ENCODE results near the gene MTG1.
"Not testable (repeated sequence)": the region's sequence is repeated elsewhere in the genome, so short reads cannot be mapped to it uniquely, and the experiment has no call there.

The MTG1 gene

DNA sequence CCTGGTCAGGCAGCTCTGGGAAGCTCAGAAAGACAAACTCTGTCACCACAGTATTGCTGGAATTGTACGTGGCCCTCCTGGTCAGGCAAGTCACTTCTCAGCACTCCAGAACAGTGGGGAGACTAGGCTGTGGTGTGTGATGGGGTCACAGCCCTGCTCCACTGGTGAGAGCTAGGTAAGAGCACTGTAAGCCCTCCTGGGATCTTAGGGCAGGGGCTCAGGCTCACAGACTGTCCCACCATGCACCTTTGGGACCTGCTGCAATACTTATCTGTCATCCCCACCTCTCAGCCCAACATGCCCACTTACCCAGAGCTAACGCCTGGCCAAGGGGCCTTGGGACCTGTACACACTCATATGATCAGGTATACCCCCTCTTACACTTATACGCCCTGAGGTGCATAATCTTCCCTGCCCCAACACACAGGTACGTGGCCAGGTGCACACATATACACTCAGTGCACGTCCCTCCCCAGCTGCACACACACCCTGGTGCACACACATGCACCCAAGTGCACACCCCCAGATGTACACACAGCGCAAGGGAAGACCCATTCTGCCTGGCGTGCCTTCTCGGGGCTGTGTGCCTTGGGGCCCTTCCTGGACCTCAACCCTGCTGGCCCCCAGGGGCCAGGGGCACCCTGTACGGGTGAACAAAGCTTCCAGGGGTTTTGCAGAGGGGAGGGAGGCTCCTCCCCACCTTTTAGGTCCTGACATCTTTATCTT is 38.1 kb downstream of the MTG1 start:
- DNase-seq: not testable (repeated sequence)

DNA sequence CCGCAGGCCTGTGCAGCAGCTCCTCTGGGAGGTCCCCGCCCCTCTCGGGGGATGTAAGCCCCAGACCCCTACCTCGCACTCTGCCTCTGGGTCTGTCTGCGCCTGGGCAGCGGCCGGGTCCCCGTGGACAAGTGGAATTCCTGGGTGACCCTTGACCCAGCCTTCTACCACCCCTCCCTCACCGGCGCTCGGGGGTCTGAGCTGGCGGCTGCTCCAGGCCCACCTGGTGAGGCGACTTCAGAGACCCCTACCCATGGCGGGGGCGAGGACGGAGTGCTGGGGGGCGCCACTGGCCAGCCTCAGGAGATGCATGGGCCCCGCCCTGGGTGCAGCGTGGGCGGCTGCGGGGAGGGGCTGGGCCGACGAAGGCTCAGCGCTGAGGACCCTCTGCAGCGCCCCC is 38.8 kb downstream of the MTG1 start:
- DNase-seq: not testable (repeated sequence)

DNA sequence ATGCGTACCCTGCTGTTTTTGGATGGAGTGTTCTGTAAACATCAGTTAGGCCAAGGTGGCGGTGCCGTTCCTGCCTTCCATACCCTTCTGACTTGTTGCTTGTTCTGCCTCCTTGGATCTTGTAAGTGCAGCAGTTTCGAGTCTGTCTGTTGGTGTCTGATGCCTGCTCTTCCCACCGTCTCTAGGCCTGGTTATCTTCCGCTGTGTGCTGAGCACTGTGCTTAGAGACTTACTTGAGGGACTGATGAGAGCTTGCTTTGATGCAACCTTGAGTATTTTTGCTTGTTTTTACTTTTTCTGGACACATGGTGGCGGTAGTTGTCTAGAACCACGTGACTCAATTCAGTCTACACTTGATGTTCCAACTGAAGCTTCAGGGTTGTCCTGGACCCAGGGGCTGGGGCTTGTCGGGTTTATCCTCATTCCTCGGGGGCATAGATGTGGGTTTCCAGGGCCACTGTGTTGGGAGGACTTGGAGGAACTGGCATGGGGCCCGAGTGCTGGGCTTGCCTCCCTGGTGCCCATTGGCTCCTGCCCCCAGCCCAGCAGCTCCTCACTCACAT is 44.8 kb downstream of the MTG1 start:
- no peak for DNase-seq

DNA sequence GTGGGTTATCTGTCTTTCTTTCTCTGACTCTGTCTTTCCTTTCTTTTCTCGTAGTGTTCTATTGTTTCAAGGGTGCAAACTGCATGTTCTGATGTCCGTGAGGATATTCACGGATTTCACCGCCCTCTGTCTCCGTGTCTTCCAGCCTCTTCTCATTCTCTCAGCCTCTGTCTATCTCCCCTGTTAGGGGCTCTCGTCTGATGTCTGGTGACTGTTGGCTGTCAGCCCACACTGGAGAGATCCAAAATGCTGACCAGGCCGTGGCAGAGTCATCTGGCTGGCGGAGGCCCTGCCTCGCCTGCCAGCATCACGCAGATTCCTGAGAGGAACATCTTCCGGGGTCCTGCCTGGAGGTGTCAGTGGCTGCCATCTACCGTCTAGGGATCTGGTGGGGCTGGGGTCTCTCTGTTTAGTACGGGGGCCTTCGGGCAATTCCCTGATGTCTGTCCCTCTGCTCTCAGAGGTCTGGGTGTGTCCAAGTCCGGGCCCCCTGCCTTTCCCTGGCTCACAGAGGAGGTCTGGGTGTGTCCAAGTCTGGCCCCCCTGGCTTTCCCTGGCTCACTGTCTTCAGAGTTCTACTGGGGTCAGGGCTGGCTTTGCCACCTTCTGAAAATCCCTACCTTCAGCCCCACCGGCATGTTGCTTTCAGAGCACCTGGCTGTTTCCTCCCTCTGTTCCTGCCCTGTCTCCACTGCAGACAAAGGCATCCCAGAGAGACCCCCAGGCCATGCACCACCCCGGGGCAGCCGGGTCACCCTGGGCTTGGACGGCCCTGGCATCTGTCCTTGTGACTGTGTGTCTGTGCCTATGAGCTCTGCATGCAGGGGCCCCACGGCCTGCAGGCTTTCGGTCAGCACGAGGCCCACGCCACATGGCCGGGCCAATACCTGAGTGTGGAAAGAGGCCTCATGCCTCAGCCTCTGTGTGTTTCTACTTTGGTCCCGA is 45.8 kb downstream of the MTG1 start:
- DNase-seq: no peak

DNA sequence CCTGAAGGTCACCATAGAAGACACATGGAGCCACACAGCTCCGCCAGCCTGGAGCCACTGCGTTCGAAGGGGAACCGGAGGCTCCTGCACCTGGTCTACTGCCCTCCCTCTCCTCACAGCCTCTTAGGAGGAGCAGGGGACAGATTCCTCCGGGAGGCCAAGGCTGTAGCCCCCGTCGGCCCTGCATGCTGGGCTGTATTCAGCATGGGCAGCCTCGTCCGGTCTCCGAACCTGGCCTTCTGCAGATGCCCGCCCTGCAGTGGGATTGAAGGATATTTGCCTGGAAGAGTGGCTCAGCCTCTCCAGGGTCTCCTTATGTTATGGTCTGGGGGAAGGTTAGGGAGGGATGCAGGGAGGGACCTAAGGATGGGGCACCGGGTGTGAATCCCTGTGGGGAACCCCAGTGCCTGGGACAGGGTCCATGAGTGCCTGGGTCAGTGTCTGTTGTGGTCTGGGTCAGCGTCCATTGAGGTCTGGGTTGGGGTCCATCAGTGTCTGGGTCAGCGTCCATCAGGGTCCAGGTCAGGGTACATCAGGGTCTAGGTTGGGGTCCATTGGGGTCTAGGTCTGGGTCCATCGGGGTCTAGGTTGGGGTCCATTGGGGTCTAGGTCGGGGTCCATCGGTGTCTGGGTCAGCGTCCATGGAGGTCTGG is 46.8 kb downstream of the MTG1 start:
- DNase-seq: no peak

DNA sequence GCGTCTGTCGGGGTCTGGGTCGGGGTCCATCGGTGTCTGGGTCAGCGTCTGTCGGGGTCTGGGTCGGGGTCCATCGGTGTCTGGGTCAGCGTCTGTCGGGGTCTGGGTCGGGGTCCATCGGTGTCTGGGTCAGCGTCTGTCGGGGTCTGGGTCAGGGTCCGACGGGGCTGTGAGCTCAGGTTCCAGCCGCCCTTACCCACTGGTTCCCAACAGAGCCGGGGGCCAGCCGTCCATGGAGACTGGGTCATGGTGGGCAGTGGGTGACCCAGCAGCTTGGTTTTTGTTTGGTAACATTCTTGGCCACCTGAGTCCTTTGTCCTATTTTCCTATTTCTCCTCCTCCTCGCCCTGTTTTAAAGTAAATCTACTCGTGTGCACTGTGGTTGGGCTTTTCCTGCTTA is 47.4 kb downstream of the MTG1 start:
- DNase-seq: not testable (repeated sequence)

DNA sequence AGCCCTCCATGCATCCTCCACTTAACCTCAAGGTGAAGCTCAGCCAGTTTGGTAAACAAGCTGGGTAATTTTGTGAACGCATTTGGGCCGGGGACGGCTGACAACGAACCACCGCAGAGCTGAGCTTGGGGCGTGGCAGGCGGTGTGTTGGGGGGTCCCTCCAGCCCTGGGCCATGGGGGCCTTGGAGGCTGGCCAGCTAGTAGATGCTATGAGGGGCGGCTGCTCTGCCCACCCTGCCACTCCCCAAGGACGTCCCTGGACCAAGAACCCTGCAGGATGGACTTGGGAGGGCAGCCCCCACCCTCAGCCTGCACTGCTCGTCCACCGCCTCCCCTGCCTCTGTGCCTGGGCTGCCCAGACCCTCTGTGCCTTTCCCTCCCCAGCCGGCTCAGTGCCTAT is 47.8 kb downstream of the MTG1 start:
- DNase-seq: no peak

DNA sequence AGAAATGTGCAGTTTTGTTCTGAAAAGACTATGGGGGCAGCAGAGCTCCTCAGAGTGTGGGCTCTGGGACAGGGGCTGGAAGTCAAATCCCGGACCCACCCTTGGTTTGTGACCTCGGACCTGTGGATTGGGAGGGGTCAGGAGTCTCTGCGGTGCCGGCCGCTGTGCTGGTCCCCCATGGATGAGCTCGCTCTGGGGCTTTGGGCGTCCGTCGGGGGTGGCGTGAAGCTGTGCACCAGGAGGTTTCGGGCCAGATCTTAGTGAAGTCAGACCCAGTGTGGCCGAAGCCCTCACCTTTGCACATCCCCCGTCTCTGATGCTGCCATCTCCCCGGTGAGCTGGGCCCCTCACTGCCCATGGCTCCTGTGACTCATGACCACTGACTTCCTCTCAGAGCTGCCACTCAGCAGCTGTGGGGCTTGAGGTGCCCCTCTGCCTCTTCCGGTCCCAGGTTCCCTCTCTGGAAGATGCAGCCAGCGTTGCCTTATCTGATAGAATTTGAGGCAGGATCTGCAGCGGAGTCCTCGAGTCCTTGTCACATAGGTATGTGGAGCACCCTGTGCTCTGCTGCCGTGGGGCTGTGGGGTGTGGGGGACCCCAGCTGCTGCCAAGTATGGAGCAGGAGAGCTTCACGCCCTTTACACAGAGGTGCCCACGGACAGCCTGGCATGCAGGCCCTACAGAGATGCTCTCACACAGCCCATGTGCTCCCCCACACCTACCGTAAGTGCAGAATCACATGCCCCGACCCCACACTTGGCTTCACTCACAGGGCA is 48.4 kb downstream of the MTG1 start:
- DNase-seq: no peak

DNA sequence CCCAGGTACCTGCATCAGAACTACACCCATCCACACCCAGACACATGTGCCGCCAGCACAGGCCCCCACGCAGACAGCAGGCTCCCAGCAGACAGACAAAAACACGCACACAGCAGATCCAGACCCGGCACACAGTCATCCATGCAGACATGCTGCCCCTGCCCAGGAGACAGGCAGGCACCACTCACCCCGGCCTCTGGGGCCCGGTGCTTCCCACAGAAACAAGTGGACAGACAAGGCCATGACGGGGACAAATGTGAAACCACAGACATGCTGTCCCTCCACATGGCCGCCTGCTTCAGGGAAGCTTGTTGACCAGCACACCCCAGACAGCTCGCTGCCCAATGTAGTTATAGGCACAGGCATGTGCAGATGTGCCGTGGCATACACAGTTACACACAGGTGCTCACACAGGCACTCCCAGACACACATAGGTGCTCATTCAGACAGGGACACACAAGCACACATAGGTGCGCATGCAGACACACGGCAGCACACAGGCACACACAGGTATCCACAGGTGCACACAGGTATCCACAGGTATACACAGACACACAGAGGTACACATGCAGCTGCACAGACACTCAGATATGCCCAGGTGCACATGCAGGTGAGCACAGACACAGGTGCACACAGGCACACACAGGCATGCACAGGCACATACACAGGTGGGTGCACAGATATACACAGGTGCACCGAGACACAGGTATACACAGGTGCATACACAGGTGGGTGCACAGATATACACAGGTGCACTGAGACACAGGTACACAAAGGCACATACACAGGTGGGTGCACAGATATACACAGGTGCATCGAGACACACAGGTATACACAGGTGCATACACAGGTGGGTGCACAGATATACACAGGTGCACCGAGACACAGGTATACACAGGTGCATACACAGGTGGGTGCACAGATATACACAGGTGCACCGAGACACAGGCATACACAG is 49.3 kb downstream of the MTG1 start:
- DNase-seq: no peak

DNA sequence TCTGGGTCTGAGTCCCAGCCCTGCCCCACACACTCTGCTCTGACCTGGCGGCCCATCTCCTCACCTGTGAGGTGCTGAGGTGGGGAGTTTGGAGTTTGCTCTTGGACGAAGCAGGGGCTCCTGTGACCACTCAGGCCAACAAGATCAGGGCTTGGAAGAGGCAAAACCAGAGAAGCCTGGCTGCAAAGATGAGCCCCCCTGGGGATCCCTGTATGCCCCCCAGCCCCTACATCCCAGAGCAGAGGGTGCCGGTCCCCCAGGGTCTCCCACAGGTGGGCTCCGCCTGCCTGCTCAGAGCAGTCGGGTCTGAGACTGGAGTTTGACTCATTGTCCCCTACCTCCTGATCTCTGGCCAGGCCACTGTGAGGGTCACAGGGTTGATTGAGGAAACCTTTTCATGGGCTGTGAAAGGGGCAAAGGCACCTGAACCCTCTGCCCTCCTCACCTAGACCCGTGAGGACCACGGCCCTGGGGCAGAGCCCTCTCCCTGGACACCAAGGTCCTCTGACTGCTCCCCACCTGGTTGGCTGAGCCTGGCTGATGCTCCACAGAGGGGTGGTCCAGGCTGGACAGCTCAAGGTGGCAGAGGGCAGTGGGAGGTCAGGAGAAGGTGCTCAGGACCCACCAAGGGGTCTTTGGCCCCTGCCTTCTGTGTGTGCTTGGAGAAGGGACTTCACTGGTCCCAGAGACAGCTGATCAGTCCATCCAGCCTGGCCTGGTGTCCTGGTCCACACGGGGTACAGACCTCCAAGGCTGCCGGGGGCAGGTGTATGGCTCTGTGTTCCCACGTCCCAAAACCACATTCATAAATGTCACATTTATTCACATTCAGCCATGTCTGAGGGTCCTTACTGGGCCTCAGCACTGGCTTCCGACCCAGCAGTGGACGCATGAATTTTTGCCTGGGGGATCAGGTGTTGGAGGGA is 50.6 kb downstream of the MTG1 start:
- DNase-seq: no peak

DNA sequence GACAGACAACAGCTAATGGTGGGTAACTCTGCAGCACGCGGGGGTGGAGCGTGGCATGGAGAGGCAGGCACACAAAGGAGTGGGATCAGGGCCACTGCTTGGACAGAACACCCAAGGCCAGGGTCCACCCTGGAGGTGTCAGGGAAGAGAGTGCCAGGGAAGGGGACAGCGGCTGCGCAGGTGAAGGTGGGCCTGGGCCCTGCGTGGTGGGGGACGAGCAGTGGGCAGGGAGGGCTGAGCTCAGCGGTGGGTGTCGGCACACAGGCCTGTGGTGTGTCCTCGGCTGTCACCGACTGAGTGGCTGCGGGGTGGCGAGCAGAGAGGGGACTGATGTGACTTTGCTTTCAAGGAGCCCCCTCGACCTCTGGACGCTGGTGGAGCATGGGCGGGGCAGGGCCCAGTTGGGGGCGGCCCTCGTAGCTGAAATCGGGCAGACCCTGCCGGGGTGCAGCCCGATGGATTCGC is 51.3 kb downstream of the MTG1 start:
- DNase-seq: no peak

DNA sequence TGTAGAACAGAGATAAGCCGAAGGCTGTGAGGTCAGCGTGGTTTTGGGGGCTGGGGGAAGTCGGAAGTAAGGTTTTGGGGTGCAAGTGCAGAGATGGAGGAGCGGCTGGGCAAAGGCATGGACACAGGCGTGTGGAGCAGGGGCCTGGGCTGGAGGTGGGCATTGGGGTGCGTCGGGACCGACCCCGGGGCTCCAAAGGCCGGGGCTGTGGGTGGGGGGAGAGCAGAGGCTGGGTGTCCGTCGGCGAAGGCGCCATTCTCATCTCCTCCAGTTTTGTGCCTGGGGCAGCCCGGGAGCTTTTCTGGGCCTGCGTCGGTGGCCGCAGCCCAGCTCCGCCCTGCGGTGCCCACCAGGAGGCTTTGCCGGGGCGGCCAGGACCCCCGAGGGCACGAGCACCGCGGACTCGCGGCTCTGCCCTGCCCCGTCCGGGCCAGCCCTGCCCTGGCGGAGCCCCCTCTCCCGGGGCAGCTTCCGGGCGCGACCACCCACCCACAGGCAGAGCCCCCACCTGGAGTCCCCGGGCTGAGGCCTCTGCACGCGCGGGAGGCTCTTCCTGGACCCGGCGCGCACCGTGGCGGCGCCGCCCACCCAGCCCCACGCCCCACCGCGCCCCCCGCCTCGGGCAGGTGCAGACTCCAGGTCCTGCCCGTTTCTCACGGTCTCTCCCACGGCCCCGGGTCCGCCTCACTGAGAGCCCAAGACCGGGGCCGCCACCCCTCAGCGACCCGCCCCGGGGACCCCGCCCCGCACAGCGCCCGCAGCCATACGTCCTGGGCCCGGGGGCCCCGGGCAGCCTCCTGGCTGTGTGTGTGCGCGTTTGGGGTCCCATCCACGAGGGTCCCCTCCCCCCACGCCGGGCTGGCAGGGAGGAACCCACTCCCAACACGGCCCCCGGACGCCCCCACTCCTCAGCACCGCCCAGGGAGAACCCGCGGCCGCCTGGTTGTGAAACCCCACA is 52.1 kb downstream of the MTG1 start:
- no peak for DNase-seq

DNA sequence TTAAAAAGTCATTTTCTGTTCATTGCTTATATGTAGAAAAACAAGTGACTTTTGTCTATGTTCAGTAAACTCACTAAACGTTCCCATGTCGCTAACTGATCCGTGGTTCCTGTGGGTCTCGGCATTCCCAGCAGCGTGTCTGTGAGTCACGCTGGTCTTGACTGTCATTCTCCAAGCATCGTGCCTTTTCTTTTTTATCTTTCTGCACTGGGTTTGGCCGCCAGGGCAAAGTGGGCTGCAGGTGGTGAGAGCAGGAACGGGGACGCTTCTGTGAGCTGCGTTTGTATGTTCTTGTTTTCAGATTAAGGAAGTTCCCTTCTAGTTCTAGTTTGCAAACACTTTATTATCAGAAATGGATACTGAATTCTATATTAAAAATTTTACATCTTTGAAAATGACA is 53.0 kb downstream of the MTG1 start:
- DNase-seq: no peak

DNA sequence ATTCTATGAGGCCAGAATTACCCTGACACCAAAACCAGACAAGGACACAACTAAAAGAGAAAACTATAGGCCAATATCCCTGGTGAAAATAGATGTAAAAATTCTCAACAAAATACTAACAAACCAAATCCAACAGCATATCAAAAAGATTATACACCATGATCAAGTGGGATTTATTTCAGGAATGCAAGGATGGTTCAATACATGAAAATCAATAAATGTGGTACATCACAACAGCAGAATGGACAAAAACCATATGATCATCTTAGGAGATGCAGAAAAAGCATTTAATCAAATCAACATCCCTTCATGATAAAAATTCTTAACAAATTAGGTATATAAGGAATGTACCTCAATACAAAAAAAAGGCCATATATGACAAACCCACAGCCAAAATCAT is 54.2 kb downstream of the MTG1 start:
- no peak for DNase-seq

DNA sequence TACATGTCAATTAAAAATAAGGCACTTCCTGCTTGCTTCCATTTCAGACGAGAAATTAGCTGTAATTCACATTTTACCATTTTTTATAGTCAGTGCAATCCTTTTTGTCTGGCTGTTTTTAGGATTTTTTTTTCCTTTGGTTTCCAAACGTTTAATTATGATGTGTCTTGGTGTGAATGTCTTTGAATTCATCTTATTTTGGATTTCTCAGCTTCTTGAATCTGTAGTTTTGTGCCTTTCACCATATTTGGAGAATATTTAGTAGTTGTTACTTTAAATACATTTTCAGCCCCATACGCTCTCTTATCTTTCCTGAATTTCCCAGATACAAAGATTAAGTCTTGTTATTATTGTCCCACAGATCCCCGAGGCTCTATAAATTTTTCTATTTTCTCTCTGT is 57.4 kb downstream of the MTG1 start:
- DNase-seq: no peak

DNA sequence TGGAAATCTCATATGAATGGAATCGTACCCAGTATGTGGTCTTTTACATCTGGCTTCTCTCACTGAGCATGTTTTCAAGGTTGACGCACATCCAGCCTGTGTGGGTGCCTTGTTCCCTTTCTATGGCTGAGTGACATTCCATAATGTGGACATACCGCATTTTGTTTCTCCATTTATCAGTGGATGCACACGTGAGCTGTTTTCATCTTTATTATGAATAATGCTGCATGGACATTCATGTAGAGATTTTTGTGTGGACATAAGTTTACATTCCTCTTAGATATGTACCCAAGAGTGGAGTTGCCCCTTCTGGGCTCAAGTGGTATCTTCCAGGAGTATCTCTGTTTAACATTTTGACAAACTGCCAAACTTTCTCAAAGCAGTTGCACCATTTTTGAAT is 58.5 kb downstream of the MTG1 start:
- no peak for DNase-seq

DNA sequence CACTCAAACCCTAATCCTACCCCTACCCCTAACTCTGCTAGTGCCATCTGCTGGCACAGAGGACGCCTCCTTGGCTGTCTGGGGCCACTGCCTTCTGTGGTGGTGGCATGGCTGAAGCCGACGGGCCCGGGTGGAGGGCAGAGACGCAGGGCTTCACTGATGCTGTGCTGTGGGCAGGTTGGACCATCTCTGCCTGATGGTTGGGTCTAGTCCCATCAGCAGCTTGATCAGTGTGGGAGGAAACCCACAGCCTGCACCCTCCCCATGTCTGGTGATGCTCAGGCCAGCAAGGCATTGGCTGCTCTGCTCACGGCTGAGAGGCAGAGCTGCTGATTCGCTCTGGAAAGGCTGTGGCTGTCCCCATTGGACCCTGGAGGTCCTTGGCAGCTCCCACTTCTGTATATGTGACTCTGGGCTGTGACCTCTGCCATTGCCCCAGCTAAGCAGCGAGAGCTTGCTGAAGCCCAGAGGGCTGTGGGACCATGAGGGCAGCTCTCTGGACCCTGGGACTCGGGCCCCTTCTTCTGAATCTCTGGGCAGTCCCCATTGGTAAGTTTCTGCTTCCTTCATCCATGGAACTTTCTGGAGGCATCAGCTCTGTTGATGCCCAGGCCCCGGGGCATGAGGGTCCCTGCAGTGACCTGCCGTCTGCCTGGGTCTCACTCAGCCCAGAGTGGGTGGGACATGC is 59.7 kb downstream of the MTG1 start, which contains the start of gene SCART1:
Gene SCART1, plus strand, starts transcription at position 430 of the 688 bp plus-strand sequence. Its CDS starts 53 bp downstream, at position 483.
- no peak for DNase-seq
